GM12874 (cell line): ENCODE results near the gene CNTFR.

Experiments used
- CTCF ChIP-seq: IDR thresholded peaks from 2 replicates; pipeline ENCODE4 v1.5.1; 2011; ENCODE audit warnings: low read depth, mild to moderate bottlenecking, control low read depth, low read length, moderate library complexity; ENCODE audit not compliant: insufficient read depth

Gene CNTFR

GRCh38 chr9:34584970-34585369 is 4.6 kb downstream of the CNTFR start:
- TF ChIP-seq CTCF, result no peak

DNA sequence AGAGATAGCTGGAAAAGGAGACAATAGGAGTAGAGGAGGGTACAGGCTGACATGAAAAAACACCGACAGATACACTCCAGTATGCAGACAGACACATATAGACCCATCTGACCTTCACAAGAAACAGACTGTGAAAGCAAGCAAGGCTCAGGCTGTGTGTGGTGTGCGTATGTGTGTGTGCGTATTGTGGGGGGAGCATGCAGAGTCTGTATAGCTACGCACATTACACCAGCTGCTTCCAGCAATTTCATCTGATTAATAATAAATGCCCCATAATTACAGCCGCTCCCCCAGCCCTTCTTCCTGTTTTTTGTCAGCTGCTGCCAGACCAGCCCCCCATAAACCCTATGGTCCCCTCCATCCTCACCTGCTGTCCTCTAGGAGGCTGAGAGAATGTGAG is 6.7 kb downstream of the CNTFR start:
- no peak for TF ChIP-seq CTCF

GRCh38 chr9:34581318-34581717 is 8.2 kb downstream of the CNTFR start:
- no peak for TF ChIP-seq CTCF

GRCh38 chr9:34580358-34580757 is 9.2 kb downstream of the CNTFR start:
- no peak for TF ChIP-seq CTCF

DNA sequence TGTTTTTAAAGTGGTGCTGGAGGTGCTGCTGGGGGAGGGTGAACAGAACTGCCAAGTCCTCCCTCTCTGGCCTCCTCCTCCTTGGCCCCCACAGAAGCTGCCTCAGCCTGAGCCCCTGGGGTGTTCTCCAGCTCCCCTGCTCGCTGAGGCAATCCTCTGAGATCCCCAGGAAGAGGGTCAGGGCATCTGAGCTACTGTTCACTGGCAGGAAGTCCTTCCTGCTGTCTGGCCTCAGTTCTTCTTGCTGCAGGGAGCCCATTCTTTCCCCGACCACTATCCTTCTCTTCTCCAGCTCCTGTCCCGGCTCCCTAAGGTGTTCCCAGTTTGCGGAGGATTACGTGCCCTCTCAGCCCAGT is 9.7 kb downstream of the CNTFR start:
- TF ChIP-seq CTCF, result no peak

DNA sequence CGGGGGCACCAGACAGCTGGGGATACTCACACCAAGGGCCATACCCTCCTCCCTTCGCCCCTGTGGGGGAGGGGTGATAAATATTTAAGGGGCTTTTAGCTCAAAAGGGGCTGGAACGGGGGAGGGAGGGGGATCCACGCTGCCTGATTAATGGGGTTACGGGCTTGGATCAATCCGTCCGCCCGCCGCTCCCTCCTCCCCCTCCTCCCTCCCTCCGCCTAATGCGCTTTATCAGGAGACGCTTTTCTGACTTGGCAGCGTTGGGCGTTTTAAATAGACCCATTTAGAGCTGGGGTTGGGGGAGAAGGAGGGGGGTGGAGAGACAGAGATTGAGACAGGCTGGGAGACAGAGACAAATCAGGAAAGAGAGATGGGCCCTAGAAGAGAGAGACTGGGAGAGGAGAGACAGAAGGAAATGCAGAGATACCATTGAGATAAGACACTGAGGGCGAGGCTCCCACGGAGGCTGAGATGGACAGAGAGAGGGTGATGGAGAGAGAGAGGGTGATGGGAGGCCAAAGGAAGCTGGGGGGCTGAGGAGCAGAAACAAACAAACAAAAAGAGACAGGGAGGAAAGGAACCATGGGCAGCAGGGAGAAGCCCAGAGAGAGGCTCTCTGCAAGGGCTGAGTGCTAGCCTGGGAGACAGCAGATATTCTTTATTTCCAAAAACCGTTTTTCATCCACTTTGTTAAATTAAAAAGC is 10.3 kb downstream of the CNTFR start:
- TF ChIP-seq CTCF, result no peak

DNA sequence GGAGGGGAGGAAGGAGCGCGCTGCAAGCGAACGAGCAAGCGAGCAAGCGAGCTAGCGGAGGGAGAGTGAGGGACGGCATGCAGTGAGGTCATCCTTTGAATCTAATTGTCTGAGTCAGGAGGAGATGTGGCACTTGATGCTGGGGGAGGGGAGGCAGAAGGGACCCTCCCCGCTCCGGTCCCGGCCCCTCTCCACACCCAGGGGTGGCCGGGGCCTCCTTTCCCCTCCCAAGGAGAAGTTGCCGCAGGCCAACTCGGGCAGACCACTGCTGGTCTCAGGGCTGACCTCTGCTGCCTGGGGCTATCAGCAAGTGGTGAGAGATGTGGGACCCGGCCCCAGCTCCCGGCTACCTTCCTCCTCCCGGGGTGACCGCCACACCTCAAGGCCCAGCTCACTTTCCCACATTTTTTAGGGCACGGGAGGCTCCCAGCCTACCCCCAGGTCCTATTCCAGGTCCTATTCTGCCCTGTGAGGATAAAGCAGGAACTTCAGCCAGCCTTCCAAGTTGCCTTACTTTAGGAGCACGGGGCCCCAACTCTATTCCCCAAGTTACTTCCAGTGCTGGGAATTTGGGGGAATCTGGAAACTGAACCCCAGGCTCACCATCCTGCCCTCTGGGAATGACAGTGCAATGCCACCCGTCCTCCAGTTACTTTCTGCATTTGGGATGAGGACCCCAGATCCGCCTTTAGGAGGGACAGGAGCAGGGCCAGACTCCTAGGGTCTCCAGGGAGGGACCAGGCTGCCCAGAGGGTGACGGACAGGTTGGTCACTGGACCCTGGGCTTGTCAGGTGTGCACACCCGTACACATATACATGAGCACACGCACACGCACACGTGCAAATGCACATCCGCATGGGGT is 11.1 kb downstream of the CNTFR start:
- no peak for TF ChIP-seq CTCF
